Retinal pigment epithelial cell (primary cell): Measurements from ENCODE around the gene RPL18.

Experiments
- DNase-seq: peaks from one replicate; pipeline ENCODE4 v3.0.0-alpha.2; 2010; ENCODE audit warnings: low read depth
- H3K4me3 ChIP-seq: 2 replicates; pipeline ENCODE4 v1.5.1; 2011; ENCODE audit warnings: mild to moderate bottlenecking, low read length, control low read depth, moderate library complexity
- TF ChIP-seq, protein P1 (sequence below): conservative IDR thresholded peaks from 2 replicates; pipeline ENCODE4 v1.5.1; 2011; ENCODE audit warnings: low read depth, low read length, control low read depth, inconsistent platforms

Gene RPL18

DNA sequence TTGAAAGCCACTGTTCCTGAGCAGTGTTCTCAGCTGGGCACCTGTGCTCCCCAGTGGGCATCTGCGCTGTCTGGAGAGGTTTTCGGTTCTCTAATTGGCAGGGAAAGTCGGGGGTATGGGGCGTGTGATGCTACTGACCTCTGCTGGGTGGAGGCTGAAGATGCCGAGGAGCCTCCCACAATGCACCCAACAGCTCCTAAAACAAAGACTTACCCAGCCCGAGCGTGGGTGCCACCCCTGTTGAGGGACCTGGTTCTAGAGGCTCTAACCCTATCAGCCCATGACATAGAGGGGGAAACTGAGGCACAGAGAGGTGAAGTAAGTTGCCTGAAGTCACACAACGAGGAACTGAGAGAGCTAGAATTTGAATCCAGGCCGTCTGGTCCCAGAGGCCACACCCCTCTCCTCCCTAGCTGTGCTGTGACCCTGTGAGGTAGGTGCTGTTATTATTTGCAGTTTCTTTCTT, 10.1 kb downstream of the RPL18 start:
- TF ChIP-seq, protein P1, sequence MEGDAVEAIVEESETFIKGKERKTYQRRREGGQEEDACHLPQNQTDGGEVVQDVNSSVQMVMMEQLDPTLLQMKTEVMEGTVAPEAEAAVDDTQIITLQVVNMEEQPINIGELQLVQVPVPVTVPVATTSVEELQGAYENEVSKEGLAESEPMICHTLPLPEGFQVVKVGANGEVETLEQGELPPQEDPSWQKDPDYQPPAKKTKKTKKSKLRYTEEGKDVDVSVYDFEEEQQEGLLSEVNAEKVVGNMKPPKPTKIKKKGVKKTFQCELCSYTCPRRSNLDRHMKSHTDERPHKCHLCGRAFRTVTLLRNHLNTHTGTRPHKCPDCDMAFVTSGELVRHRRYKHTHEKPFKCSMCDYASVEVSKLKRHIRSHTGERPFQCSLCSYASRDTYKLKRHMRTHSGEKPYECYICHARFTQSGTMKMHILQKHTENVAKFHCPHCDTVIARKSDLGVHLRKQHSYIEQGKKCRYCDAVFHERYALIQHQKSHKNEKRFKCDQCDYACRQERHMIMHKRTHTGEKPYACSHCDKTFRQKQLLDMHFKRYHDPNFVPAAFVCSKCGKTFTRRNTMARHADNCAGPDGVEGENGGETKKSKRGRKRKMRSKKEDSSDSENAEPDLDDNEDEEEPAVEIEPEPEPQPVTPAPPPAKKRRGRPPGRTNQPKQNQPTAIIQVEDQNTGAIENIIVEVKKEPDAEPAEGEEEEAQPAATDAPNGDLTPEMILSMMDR: peak; percentile 70
- H3K4me3 ChIP-seq: no peak overlapping the region
- DNase-seq: no peak

DNA sequence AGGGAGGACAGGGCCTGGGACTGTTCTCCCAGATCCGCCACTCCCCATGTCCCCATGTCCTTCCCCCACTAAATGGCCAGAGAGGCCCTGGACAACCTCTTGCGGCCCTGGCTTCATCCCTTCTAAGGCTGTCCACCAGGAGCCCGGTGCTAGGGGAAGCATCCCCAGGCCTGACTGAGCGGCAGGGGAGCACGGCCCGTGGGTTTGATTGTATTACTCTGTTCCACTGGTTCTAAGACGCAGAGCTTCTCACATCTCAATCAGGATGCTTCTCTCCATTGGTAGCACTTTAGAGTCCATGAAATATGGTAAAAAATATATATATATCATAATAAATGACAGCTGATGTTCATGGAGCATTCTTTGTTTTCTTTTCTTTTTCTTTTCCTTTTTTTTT, 11.6 kb downstream of the RPL18 start:
- DNase-seq: no peak
- TF ChIP-seq, protein P1: no peak

DNA sequence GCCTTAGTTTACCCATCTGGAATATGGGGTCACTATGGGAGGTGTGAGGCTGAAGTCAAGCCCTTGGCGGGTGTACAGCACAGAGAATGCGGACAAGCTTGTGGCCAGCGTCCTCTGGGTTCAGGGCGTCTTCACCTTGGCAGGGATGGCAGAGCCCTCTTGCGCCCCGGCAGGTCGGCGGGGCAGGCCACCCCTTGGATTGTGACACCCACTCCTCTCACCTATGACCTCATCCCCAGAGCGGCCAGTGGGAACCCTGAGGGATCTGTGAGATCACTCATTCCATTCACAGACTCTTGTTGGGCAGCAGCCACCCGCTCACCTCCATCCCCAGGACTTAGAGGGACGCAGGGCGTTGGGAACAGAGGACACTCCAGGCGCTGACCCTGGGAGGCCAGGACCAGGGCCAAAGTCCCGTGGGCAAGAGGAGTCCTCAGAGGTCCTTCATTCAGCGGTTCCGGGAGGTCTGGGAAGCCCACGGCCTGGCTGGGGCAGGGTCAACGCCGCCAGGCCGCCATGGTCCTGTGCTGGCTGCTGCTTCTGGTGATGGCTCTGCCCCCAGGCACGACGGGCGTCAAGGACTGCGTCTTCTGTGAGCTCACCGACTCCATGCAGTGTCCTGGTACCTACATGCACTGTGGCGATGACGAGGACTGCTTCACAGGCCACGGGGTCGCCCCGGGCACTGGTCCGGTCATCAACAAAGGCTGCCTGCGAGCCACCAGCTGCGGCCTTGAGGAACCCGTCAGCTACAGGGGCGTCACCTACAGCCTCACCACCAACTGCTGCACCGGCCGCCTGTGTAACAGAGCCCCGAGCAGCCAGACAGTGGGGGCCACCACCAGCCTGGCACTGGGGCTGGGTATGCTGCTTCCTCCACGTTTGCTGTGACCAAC, 12.3 kb downstream of the RPL18 start, which contains the start of gene SPACA4:
Gene SPACA4, plus strand, starts transcription at position 280 of the 896 bp plus-strand sequence. Its CDS starts 237 bp downstream, at position 517.
- H3K4me3 ChIP-seq: no peak within 1 kb of the TSS
- TF ChIP-seq, protein P1: no peak
- DNase-seq: no peak

More for the DNA sequence above, 11.6 kb downstream of the RPL18 start:
- H3K4me3 ChIP-seq: no peak overlapping the region

DNA sequence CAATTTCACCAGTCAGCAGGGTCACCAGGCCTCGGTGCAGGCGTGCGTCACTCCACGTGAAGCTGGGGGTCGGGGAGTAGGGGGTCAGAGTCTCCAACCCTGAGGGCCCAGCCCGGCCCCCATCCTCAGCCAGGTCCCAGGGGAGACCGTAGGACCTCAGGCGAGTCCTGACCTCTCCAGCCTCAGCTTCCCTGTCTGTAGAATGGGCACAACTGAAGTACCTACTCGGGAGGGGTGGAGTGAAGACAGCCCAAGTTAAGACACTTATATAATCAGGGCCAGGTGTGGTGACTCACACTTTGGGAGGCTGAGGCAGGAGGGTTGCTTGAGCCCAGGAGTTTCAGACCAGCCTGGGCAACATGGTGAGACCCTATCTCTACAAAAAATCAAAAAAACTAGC, 15.1 kb downstream of the RPL18 start:
- no peak overlapping the region for H3K4me3 ChIP-seq

DNA sequence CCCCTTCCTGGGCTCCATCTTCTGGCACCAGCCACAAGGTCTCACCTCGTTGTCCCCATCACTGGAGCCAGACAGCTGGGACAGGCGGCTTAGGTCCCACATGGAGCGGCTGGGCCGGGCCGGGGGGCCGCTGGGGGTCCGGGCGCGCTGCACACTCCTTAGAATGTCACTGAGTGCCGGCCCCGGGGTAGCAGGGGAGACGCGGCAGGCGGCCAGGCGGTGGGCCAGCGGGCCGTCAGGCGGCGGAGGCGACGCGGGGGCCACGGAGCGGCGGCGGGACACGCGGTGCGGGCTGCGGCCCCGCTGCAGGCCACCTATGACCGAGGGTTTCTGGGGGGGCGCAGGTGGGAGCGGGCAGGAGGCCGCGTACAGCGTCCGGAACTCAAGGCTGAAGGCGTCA, 15.5 kb downstream of the RPL18 start:
- TF ChIP-seq, protein P1: no peak

More for the DNA sequence above, 15.1 kb downstream of the RPL18 start:
- no peak for DNase-seq
- TF ChIP-seq, protein P1: no peak

DNA sequence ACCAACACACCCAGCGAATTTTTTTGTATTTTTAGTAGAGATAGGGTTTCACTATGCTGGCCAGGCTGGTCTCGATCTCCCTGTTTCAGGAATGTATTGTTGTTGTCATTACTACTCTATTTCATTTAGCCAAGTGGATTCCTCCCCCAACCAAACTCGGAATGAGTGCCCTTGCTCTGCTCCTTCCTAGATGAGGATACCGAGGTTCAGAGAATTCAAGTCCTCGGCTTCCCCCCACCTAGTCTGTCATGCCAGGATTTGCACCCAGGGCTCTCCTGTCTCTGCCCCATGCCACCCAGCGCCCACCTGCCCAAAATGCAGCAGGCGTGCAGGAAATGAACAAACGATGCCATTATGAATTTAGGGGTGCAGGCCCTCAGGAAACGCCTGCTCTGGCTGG, 16.0 kb downstream of the RPL18 start:
- DNase-seq: no peak
- TF ChIP-seq, protein P1: no peak
- H3K4me3 ChIP-seq: no peak overlapping the region

More for the DNA sequence above, 15.5 kb downstream of the RPL18 start:
- no peak for DNase-seq
- H3K4me3 ChIP-seq: no peak overlapping the region
